GM12878 (cell line): ENCODE results near the gene VMAC. TPM values are rescaled to one million over a fixed set of nuclear protein-coding genes. Genes with fewer than 3 reads are reported as not detected.

Source experiments
- ATAC-seq: fragments of 200-7000 bp; cut with Tn5 transposase; 3 replicates; pipeline ENCODE4 v1.9.1; 2020; ENCODE audit warnings: mild to moderate bottlenecking, moderate library complexity
- BruUV-seq: library from RNA; stranded (reverse); fragments of 400-500 nt; replicated peaks from 2 replicates; lab custom pipeline; 2021; lab: Mats Ljungman, UMichigan
- CTCF ChIA-PET: fragments of 300-600 bp; sonication (Branson Sonifier 250); formaldehyde crosslinking; extraction: SDS; loops from one replicate; lab custom pipeline; 2021; ENCODE audit warnings: inconsistent platforms; lab: Yijun Ruan, JAX
- POLR2A ChIA-PET: fragments of 350-600 bp; formaldehyde crosslinking; extraction: SDS; loops from one replicate; lab custom pipeline; 2021; ENCODE audit warnings: inconsistent platforms; lab: Charles Lee
- RAD21 ChIA-PET: fragments of 300-600 bp; sonication (Branson Sonifier 250); formaldehyde crosslinking; loops from one replicate; lab custom pipeline; 2023; ENCODE audit warnings: antibody characterized with exemption; ENCODE audit not compliant: unreplicated experiment; lab: Charles Lee
- SMC1A ChIA-PET: fragments of 300-600 bp; sonication (Branson Sonifier 250); formaldehyde crosslinking; loops from one replicate; lab custom pipeline; 2023; ENCODE audit not compliant: unreplicated experiment, uncharacterized antibody; lab: Charles Lee
- DNase-seq: peaks from one replicate; pipeline ENCODE4 v3.0.0-alpha.2; 2011; ENCODE audit warnings: low read depth, low spot score
- FAIRE-seq: peaks from 3 replicates; lab custom pipeline; 2011; peaks lifted over from hg19 to GRCh38; lab: Jason Lieb, UNC
- H2AFZ ChIP-seq: 2 replicates; pipeline ENCODE4 v1.6.0; 2011; ENCODE audit warnings: low read depth, low read length, control low read depth; ENCODE audit not compliant: control insufficient read depth
- H3K27ac ChIP-seq: 2 replicates; pipeline ENCODE4 v1.5.1; 2011; ENCODE audit warnings: control low read depth; ENCODE audit not compliant: control insufficient read depth, insufficient read depth
- H3K27me3 ChIP-seq, 2 experiments: replicated peaks in 1 of 2; 2 replicates each; pipeline versions ENCODE4 v1.6.0 to v1.6.1; 2011; ENCODE audit warnings: low read length in 1 of 2; ENCODE audit not compliant: control insufficient read depth in 2 of 2, insufficient read depth in 2 of 2
- H3K36me3 ChIP-seq, 2 experiments: 2 replicates each; pipeline ENCODE4 v1.5.1; 2011; ENCODE audit warnings: low read length in 1 of 2; ENCODE audit not compliant: control insufficient read depth in 2 of 2, insufficient read depth in 2 of 2
- H3K4me1 ChIP-seq: 2 replicates; pipeline ENCODE4 v1.6.1; 2011; ENCODE audit warnings: mild to moderate bottlenecking, low read length, moderate library complexity, mixed read lengths; ENCODE audit not compliant: control insufficient read depth, insufficient read depth
- H3K4me2 ChIP-seq: 2 replicates; pipeline ENCODE4 v1.6.0; 2011; ENCODE audit warnings: control low read depth; ENCODE audit not compliant: control insufficient read depth, insufficient read depth
- H3K4me3 ChIP-seq: fragments of 200-600 bp; sonication (generic); 2 replicates; pipeline ENCODE4 v1.5.1; 2016
- H3K79me2 ChIP-seq: 2 replicates; pipeline ENCODE4 v1.6.0; 2011; ENCODE audit warnings: low read length; ENCODE audit not compliant: control insufficient read depth, insufficient read depth
- H3K9ac ChIP-seq: 2 replicates; pipeline ENCODE4 v1.8.0; 2011; ENCODE audit warnings: low read length, control low read depth, mixed read lengths; ENCODE audit not compliant: control insufficient read depth, insufficient read depth
- H3K9me3 ChIP-seq: replicated peaks from 3 replicates; pipeline ENCODE4 v1.5.1; 2011; ENCODE audit warnings: mild to moderate bottlenecking, low read length; ENCODE audit not compliant: control insufficient read depth, insufficient read depth
- H4K20me1 ChIP-seq: 2 replicates; pipeline ENCODE4 v1.6.0; 2011; ENCODE audit not compliant: control insufficient read depth, insufficient read depth
- CBX5 ChIP-seq: sonication (generic); IDR thresholded peaks from 2 replicates; pipeline ENCODE4 v1.6.1; 2016; ENCODE audit warnings: low read depth, moderate library complexity, mild to moderate bottlenecking, inconsistent platforms
- FOS ChIP-seq: IDR thresholded peaks from 3 replicates; pipeline ENCODE4 v1.6.1; 2011; ENCODE audit warnings: borderline replicate concordance; ENCODE audit not compliant: insufficient read length; ENCODE audit errors: extremely low read depth
- MTA3 ChIP-seq: IDR thresholded peaks from 2 replicates; pipeline ENCODE4 v1.6.1; 2012; ENCODE audit warnings: low read length, inconsistent platforms, borderline replicate concordance
- NR2C1 ChIP-seq: fragments of 450-650 bp; IDR thresholded peaks from 2 replicates; pipeline ENCODE4 v1.6.1; 2017; ENCODE audit warnings: antibody characterized with exemption, mild to moderate bottlenecking, moderate library complexity
- RELA ChIP-seq: fragments of 450-650 bp; IDR thresholded peaks from 2 replicates; pipeline ENCODE4 v1.8.0; 2014; ENCODE audit warnings: borderline replicate concordance; ENCODE audit not compliant: partially characterized antibody
- SMC3 ChIP-seq: IDR thresholded peaks from 2 replicates; pipeline ENCODE4 v1.6.1; 2011; ENCODE audit warnings: low read length, improper control_type of control experiment, borderline replicate concordance
- ZBTB33 ChIP-seq: fragments of 450-650 bp; IDR thresholded peaks from 2 replicates; pipeline ENCODE4 v1.6.1; 2017; ENCODE audit warnings: mild to moderate bottlenecking
- ZNF24 ChIP-seq: fragments of 450-650 bp; IDR thresholded peaks from 2 replicates; pipeline ENCODE4 v1.6.1; 2017; ENCODE audit warnings: antibody characterized with exemption, mild to moderate bottlenecking
- WGBS: methylation state at CpG from one replicate; pipeline ENCODE4 v1.1.6; 2016; ENCODE audit warnings: low lambda C conversion rate; ENCODE audit not compliant: insufficient replicate concordance, insufficient coverage; ENCODE audit errors: missing lambda C conversion rate; 5-methylcytosine and 5-hydroxymethylcytosine counted together
- in situ Hi-C: fragments of 300-500 bp; cut with MboI; formaldehyde crosslinking; loops from 9 replicates; pipeline ENCODE4 v1.14.3; 2018; ENCODE audit warnings: mixed read lengths
- intact Hi-C: fragments of 100-400 bp; cut with micrococcal nuclease; formaldehyde crosslinking; loops from one replicate; pipeline ENCODE4 v1.14.2; 2022; ENCODE audit not compliant: unreplicated experiment
- polyA plus RNA-seq, 11 experiments: library from polyadenylated mRNA; depleted of rRNA in 4 of 11; unstranded in 6 of 11; stranded (reverse) in 5 of 11; fragments of >200 nt; fragmentation: Nextera tagmentation in 4 of 11; fragmentation: Illumina TruSeq in 1 of 11; extraction: Ambion mirVana in 4 of 11; extraction: Trizol in 1 of 11; gene quantifications; 1 replicate in 1 of 11; 2 replicates in 10 of 11; pipeline versions ENCODE4 v1.2.1 to v1.2.3, GENCODE V29; 2011 to 2016; ENCODE audit warnings: inconsistent platforms in 2 of 11, missing spikeins in 2 of 11, low read depth in 1 of 11
- total RNA-seq, 4 experiments: library from RNA; depleted of rRNA in 3 of 4; stranded (reverse); fragments of >200 nt in 3 of 4; fragmentation: Illumina TruSeq in 1 of 4; extraction: Trizol in 1 of 4; gene quantifications; 2 replicates each; pipeline versions ENCODE4 v1.2.1 to v1.2.3, GENCODE V29; 2013 to 2021
- TF ChIP-seq, protein P1 (sequence below): fragments of 450-650 bp; IDR thresholded peaks from 2 replicates; pipeline ENCODE4 v1.6.1; 2017; ENCODE audit warnings: mild to moderate bottlenecking, low read depth, inconsistent platforms; ENCODE audit not compliant: poor library complexity, severe bottlenecking

The VMAC gene
- total and polyA plus RNA-seq, 10 of the 15 experiments (the other 5 are each of a cell fraction or from before 2014, with no cell fraction given): 0.18 to 6.8 (median 1.8) TPM

GRCh38 chr19:5908773-5909442 is 4.2 kb downstream of the VMAC start:
- Histone ChIP-seq H4K20me1 (no peaks in the 10 kb centered on the region), H3K79me2 (no peaks in the 10 kb centered on the region), H3K27ac (no peak overlapping the region), H3K36me3 (no peaks in the 10 kb centered on the region; a peak in 2 of 4 replicates), H2AFZ (no peak overlapping the region), H3K9ac (no peak overlapping the region), H3K4me3 (no peak overlapping the region), H3K4me1 (peaks cover 3% of the 10 kb centered on the region; the same call in 1 of the 2 replicates), H3K27me3 (no peaks in the 10 kb centered on the region), H3K9me3 (no peaks in the 10 kb centered on the region), H3K4me2 (no peak overlapping the region)
- no peak for TF ChIP-seq MTA3
- TF ChIP-seq ZNF24: no peak
- TF ChIP-seq RELA: no peak
- no peak for TF ChIP-seq NR2C1
- TF ChIP-seq FOS: no peak
- FAIRE-seq (no peak), DNase-seq (no peak), ATAC-seq (no peak)
- ChIA-PET RAD21 (no interaction called here), CTCF (interaction anchor here (2.6 kb wide), 1 partner anchor 59 kb away, joined by 8 read pairs; no protein-coding TSS in a partner anchor), POLR2A (no interaction called here), SMC1A (no interaction called here)
- intact Hi-C loops (no loop called here), in situ Hi-C loops (no loop called here)
- no TSS peak for BruUV-seq
- WGBS: 89% methylated on average over 13 of the region's 14 CpGs

DNA sequence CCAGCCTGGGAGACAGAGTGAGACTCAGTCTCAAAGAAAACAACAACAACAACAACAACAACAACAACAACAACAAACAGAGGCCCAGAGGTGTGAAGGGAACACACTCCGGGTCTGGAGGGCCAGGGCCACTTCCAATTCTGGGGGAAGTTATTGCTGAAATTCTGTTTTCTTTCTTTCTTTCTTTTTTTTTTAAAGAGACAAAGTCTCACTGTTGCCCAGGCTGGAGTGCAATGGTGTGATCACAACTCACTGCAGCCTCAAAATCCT is 5.9 kb downstream of the VMAC start:
- Histone ChIP-seq H3K27ac (no peak overlapping the region), H3K79me2 (no peaks in the 10 kb centered on the region), H4K20me1 (no peaks in the 10 kb centered on the region), H2AFZ (no peak overlapping the region), H3K4me1 (peaks cover under 1% of the 10 kb centered on the region; the same call in 1 of the 2 replicates), H3K4me3 (no peak overlapping the region), H3K9me3 (no peaks in the 10 kb centered on the region), H3K9ac (no peak overlapping the region), H3K27me3 (no peaks in the 10 kb centered on the region), H3K36me3 (peaks cover 0 to 2% of the 10 kb centered on the region in 2 experiments; a peak in 3 of 4 replicates), H3K4me2 (no peak overlapping the region)
- FAIRE-seq: no peak
- ATAC-seq: no peak
- RAD21 ChIA-PET: no interaction called here
- TF ChIP-seq, protein P1, sequence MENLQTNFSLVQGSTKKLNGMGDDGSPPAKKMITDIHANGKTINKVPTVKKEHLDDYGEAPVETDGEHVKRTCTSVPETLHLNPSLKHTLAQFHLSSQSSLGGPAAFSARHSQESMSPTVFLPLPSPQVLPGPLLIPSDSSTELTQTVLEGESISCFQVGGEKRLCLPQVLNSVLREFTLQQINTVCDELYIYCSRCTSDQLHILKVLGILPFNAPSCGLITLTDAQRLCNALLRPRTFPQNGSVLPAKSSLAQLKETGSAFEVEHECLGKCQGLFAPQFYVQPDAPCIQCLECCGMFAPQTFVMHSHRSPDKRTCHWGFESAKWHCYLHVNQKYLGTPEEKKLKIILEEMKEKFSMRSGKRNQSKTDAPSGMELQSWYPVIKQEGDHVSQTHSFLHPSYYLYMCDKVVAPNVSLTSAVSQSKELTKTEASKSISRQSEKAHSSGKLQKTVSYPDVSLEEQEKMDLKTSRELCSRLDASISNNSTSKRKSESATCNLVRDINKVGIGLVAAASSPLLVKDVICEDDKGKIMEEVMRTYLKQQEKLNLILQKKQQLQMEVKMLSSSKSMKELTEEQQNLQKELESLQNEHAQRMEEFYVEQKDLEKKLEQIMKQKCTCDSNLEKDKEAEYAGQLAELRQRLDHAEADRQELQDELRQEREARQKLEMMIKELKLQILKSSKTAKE: no peak
- TF ChIP-seq CBX5 (no peak), ZBTB33 (no peak), SMC3 (no peak)
- DNase-seq: no peak
- BruUV-seq: no TSS peak
- POLR2A ChIA-PET: no interaction called here
- SMC1A ChIA-PET: no interaction called here
- WGBS: 91% methylated on average over 1 of the region's 1 CpG
- intact Hi-C loops (no loop called here), in situ Hi-C loops (no loop called here)
- CTCF ChIA-PET: no interaction called here
